Breast epithelium (tissue), 3 donors: ENCODE measurements around the gene FAM9A.

ENCODE experiments used
- POLR2A ChIP-seq: fragments of 450-650 bp; IDR thresholded peaks from one replicate; pipeline ENCODE4 v1.6.1; 2016; ENCODE audit warnings: antibody characterized with exemption, mild to moderate bottlenecking, moderate library complexity
- POLR2AphosphoS5 ChIP-seq, 3 donors: sonication (generic); formaldehyde crosslinking; IDR thresholded peaks; one replicate each; pipeline ENCODE4 v1.6.1; 2017; ENCODE audit warnings: antibody characterized with exemption in 3 of 3
- TF ChIP-seq, protein P1 (sequence below), 3 donors: fragments of 450-650 bp; IDR thresholded peaks; one replicate each; pipeline ENCODE4 v1.5.1; 2016 to 2017; ENCODE audit warnings: antibody characterized with exemption in 3 of 3, mild to moderate bottlenecking in 3 of 3, moderate library complexity in 3 of 3

DNA sequence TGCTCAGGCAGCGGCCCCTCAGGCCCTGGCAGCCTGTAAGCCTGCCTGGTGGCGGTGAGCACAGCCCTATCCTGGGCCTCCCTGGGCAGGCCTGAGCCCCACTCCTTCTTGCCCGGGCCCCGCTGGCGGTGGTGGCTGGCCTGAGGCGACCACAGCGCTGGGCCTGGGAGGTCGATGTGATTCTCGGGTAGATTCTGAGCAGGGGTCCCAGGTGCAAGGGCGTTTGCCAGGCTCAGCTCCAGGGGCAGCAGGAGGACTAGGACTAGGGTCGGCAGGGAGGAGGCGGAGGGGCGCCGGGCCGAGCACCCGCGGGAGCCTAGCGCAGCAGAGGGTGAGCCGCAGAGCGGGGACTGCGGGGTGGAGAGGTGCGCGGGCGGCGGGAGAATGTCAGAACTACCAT lies 17.0 kb downstream of the FAM9A start:
- TF ChIP-seq, protein P1, sequence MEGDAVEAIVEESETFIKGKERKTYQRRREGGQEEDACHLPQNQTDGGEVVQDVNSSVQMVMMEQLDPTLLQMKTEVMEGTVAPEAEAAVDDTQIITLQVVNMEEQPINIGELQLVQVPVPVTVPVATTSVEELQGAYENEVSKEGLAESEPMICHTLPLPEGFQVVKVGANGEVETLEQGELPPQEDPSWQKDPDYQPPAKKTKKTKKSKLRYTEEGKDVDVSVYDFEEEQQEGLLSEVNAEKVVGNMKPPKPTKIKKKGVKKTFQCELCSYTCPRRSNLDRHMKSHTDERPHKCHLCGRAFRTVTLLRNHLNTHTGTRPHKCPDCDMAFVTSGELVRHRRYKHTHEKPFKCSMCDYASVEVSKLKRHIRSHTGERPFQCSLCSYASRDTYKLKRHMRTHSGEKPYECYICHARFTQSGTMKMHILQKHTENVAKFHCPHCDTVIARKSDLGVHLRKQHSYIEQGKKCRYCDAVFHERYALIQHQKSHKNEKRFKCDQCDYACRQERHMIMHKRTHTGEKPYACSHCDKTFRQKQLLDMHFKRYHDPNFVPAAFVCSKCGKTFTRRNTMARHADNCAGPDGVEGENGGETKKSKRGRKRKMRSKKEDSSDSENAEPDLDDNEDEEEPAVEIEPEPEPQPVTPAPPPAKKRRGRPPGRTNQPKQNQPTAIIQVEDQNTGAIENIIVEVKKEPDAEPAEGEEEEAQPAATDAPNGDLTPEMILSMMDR (IDR thresholded peaks at IDR 0.05): no peak
- TF ChIP-seq POLR2A (no peak), POLR2AphosphoS5 (IDR thresholded peaks at IDR 0.05) (no peak)
